GM23338 (cell line): ENCODE results near the gene RGS6. TPM values are rescaled to one million over a fixed set of nuclear protein-coding genes. Genes with fewer than 3 reads are reported as not detected.

Experiments
- ATAC-seq: fragments of 200-7000 bp; cut with Tn5 transposase; 3 replicates; pipeline ENCODE4 v1.9.1; 2020
- DNase-seq: peaks from one replicate; pipeline ENCODE4 v3.0.0-alpha.2; 2015; ENCODE audit warnings: low spot score
- H2AFZ ChIP-seq: fragments of 200-600 bp; sonication (generic); 2 replicates; pipeline ENCODE4 v1.8.0; 2016; ENCODE audit warnings: antibody characterized with exemption, mild to moderate bottlenecking, moderate library complexity
- H3F3A ChIP-seq: fragments of 200-600 bp; sonication (generic); replicated peaks from 2 replicates; pipeline ENCODE4 v1.8.0; 2017; ENCODE audit warnings: antibody characterized with exemption, mixed run types, low read depth
- H3K27ac ChIP-seq: fragments of 200-600 bp; sonication (generic); 2 replicates; pipeline ENCODE4 v1.6.1; 2016; ENCODE audit warnings: low read depth
- H3K27me3 ChIP-seq: fragments of 200-600 bp; sonication (generic); 2 replicates; pipeline ENCODE4 v1.8.0; 2016; ENCODE audit warnings: mild to moderate bottlenecking, mixed run types, moderate library complexity; ENCODE audit not compliant: insufficient read depth
- H3K36me3 ChIP-seq: fragments of 200-600 bp; sonication (generic); 2 replicates; pipeline ENCODE4 v1.8.0; 2016; ENCODE audit warnings: mild to moderate bottlenecking; ENCODE audit not compliant: insufficient read depth
- H3K4me1 ChIP-seq: fragments of 200-600 bp; sonication (generic); 2 replicates; pipeline ENCODE4 v1.8.0; 2016; ENCODE audit warnings: mild to moderate bottlenecking, moderate library complexity; ENCODE audit not compliant: insufficient read depth
- H3K4me2 ChIP-seq: fragments of 200-600 bp; sonication (generic); 2 replicates; pipeline ENCODE4 v1.7.1; 2017; ENCODE audit warnings: mixed run types
- H3K4me3 ChIP-seq: fragments of 200-600 bp; sonication (generic); 2 replicates; pipeline ENCODE4 v1.6.1; 2016; ENCODE audit warnings: mixed run types
- H3K79me2 ChIP-seq: fragments of 200-600 bp; sonication (generic); replicated peaks from 2 replicates; pipeline ENCODE4 v1.8.0; 2017; ENCODE audit warnings: mild to moderate bottlenecking; ENCODE audit not compliant: insufficient read depth
- H3K9me2 ChIP-seq: fragments of 200-600 bp; sonication (generic); 2 replicates; pipeline ENCODE4 v1.8.0; 2017; ENCODE audit not compliant: insufficient read depth
- H4K20me1 ChIP-seq: fragments of 200-600 bp; sonication (generic); replicated peaks from 2 replicates; pipeline ENCODE4 v1.8.0; 2017; ENCODE audit warnings: mild to moderate bottlenecking; ENCODE audit not compliant: insufficient read depth
- H3K27ac Mint-ChIP-seq: 2 replicates; pipeline ENCODE4 v1.8.0; 2020; ENCODE audit warnings: inconsistent platforms, mild to moderate bottlenecking, moderate library complexity, mixed read lengths
- H3K27me3 Mint-ChIP-seq: 3 replicates; pipeline ENCODE4 v1.8.0; 2022; ENCODE audit warnings: low read depth, mild to moderate bottlenecking, moderate library complexity, mixed read lengths, inconsistent platforms; ENCODE audit not compliant: insufficient read depth, poor library complexity
- H3K36me3 Mint-ChIP-seq: 3 replicates; pipeline ENCODE4 v1.8.0; 2021; ENCODE audit warnings: low read depth, mild to moderate bottlenecking, inconsistent platforms, moderate library complexity, mixed read lengths
- H3K4me1 Mint-ChIP-seq: 3 replicates; pipeline ENCODE4 v1.8.0; 2020; ENCODE audit warnings: mild to moderate bottlenecking, inconsistent platforms, mixed read lengths
- H3K4me3 Mint-ChIP-seq: 3 replicates; pipeline ENCODE4 v1.8.0; 2021; ENCODE audit warnings: moderate library complexity, mild to moderate bottlenecking, inconsistent platforms, mixed read lengths
- H3K9me3 Mint-ChIP-seq: 3 replicates; pipeline ENCODE4 v1.8.0; 2020; ENCODE audit warnings: moderate library complexity, mild to moderate bottlenecking, inconsistent platforms, mixed read lengths
- CREB1 ChIP-seq: fragments of 250-450 bp; sonication (Bioruptor Pico); IDR thresholded peaks from 2 replicates; pipeline ENCODE4 v1.5.0; 2020; ENCODE audit warnings: low read depth, mild to moderate bottlenecking, moderate library complexity
- EZH2 ChIP-seq: fragments of 200-600 bp; sonication (generic); IDR thresholded peaks from one replicate; pipeline ENCODE4 v1.8.0; 2017; ENCODE audit warnings: antibody characterized with exemption, mild to moderate bottlenecking, low read depth; ENCODE audit not compliant: unreplicated experiment
- EZH2phosphoT487 ChIP-seq: fragments of 200-600 bp; sonication (generic); IDR thresholded peaks from one replicate; pipeline ENCODE4 v1.8.1; 2018; ENCODE audit warnings: antibody characterized with exemption; ENCODE audit not compliant: unreplicated experiment
- JUNB ChIP-seq: IDR thresholded peaks from one replicate; pipeline ENCODE4 v1.6.1; 2016; ENCODE audit warnings: antibody characterized with exemption; ENCODE audit not compliant: unreplicated experiment
- NANOG ChIP-seq: IDR thresholded peaks from 2 replicates; pipeline ENCODE4 v1.6.1; 2016; ENCODE audit warnings: antibody characterized with exemption, borderline replicate concordance
- STAT1 ChIP-seq: IDR thresholded peaks from one replicate; pipeline ENCODE4 v1.6.1; 2016; ENCODE audit warnings: antibody characterized with exemption; ENCODE audit not compliant: unreplicated experiment
- ZNF114 ChIP-seq: fragments of 250-450 bp; sonication (Bioruptor Pico); IDR thresholded peaks from 2 replicates; pipeline ENCODE4 v1.5.0; 2020; ENCODE audit warnings: mild to moderate bottlenecking, moderate library complexity
- ZNF331 ChIP-seq: fragments of 250-450 bp; sonication (Bioruptor Pico); IDR thresholded peaks from 2 replicates; pipeline ENCODE4 v1.5.0; 2020; ENCODE audit warnings: low read depth, mild to moderate bottlenecking, moderate library complexity
- polyA plus RNA-seq: library from polyadenylated mRNA; unstranded; fragments of >200 nt; fragmentation: Nextera tagmentation; extraction: Ambion mirVana; gene quantifications from 2 replicates; pipeline ENCODE4 v1.2.1, GENCODE V29; 2016
- total RNA-seq: library from RNA; depleted of rRNA; stranded (reverse); fragments of >200 nt; shearing (Covaris generic); gene quantifications from 2 replicates; pipeline ENCODE4 v1.2.3, GENCODE V29; 2014
- TF ChIP-seq, protein P1 (sequence below): fragments of 250-450 bp; sonication (Bioruptor Pico); IDR thresholded peaks from 2 replicates; pipeline ENCODE4 v1.5.0; 2020; ENCODE audit warnings: mild to moderate bottlenecking, moderate library complexity
- TF ChIP-seq, protein P2 (sequence below), 2 experiments: fragments of 200-600 bp in 1 of 2; sonication (generic) in 1 of 2; conservative IDR thresholded peaks; 2 replicates each; pipeline versions ENCODE4 v1.5.1 to v1.6.1; 2016 to 2017; ENCODE audit warnings: antibody characterized with exemption in 2 of 2, low read depth in 2 of 2, mild to moderate bottlenecking in 2 of 2, moderate library complexity in 1 of 2
- TF ChIP-seq, protein P3 (sequence below): IDR thresholded peaks from one replicate; pipeline ENCODE4 v1.6.1; 2018; ENCODE audit warnings: antibody characterized with exemption; ENCODE audit not compliant: unreplicated experiment
- TF ChIP-seq, protein P4 (sequence below): IDR thresholded peaks from 2 replicates; pipeline ENCODE4 v1.6.1; 2016; ENCODE audit warnings: antibody characterized with exemption

The RGS6 gene
- total and polyA plus RNA-seq, 2 experiments from 2014 or later = 0.66 to 0.83 TPM

DNA sequence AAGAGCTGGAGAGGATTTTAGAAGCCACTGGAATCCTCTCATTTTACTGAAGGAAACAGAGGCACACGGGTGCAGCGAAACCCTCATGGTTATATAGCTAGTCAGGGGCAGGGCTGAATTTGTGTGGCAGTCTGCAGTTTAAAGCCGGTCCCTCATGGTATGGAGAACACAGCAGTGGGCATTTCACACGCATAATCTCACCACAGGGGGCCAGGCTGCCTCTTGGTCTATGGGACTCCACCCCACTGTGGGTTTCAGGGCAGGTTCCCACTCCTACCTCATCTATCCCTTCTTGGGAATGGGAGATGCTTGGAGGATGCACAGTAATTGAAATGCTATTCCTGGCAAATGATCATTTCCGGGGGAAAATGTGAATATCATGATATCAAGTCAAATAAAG lies 400.6 kb downstream of the RGS6 start (continued):
- TF ChIP-seq, protein P1, sequence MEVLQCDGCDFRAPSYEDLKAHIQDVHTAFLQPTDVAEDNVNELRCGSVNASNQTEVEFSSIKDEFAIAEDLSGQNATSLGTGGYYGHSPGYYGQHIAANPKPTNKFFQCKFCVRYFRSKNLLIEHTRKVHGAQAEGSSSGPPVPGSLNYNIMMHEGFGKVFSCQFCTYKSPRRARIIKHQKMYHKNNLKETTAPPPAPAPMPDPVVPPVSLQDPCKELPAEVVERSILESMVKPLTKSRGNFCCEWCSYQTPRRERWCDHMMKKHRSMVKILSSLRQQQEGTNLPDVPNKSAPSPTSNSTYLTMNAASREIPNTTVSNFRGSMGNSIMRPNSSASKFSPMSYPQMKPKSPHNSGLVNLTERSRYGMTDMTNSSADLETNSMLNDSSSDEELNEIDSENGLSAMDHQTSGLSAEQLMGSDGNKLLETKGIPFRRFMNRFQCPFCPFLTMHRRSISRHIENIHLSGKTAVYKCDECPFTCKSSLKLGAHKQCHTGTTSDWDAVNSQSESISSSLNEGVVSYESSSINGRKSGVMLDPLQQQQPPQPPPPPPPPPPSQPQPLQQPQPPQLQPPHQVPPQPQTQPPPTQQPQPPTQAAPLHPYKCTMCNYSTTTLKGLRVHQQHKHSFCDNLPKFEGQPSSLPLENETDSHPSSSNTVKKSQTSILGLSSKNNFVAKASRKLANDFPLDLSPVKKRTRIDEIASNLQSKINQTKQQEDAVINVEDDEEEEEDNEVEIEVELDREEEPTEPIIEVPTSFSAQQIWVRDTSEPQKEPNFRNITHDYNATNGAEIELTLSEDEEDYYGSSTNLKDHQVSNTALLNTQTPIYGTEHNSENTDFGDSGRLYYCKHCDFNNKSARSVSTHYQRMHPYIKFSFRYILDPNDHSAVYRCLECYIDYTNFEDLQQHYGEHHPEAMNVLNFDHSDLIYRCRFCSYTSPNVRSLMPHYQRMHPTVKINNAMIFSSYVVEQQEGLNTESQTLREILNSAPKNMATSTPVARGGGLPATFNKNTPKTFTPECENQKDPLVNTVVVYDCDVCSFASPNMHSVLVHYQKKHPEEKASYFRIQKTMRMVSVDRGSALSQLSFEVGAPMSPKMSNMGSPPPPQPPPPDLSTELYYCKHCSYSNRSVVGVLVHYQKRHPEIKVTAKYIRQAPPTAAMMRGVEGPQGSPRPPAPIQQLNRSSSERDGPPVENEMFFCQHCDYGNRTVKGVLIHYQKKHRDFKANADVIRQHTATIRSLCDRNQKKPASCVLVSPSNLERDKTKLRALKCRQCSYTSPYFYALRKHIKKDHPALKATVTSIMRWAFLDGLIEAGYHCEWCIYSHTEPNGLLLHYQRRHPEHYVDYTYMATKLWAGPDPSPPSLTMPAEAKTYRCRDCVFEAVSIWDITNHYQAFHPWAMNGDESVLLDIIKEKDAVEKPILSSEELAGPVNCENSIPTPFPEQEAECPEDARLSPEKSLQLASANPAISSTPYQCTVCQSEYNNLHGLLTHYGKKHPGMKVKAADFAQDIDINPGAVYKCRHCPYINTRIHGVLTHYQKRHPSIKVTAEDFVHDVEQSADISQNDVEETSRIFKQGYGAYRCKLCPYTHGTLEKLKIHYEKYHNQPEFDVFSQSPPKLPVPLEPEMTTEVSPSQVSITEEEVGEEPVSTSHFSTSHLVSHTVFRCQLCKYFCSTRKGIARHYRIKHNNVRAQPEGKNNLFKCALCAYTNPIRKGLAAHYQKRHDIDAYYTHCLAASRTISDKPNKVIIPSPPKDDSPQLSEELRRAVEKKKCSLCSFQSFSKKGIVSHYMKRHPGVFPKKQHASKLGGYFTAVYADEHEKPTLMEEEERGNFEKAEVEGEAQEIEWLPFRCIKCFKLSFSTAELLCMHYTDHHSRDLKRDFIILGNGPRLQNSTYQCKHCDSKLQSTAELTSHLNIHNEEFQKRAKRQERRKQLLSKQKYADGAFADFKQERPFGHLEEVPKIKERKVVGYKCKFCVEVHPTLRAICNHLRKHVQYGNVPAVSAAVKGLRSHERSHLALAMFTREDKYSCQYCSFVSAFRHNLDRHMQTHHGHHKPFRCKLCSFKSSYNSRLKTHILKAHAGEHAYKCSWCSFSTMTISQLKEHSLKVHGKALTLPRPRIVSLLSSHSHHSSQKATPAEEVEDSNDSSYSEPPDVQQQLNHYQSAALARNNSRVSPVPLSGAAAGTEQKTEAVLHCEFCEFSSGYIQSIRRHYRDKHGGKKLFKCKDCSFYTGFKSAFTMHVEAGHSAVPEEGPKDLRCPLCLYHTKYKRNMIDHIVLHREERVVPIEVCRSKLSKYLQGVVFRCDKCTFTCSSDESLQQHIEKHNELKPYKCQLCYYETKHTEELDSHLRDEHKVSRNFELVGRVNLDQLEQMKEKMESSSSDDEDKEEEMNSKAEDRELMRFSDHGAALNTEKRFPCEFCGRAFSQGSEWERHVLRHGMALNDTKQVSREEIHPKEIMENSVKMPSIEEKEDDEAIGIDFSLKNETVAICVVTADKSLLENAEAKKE = no peak
- TF ChIP-seq NANOG = no peak

DNA sequence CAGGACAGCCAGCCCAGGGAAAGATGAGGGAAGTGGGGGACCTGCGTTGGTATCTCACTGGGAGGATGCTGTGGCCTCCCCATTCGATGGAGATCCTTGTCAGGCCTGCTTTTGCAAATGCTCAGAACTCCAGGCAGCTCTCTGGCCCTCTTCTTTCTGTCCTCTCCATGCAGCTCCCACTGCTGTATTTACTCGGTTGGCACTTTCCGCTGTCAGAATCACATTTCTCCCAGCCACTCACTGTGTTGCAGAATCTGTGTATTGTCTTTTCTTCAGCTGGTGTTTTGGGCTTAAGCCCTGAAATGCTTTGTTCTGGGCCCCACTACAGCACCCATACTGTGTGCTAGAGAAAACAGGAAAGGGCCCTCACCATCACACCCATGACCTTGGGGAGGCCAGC lies 401.1 kb downstream of the RGS6 start:
- ATAC-seq = peak; percentile 45
- Mint-ChIP-seq H3K4me3 (no peak overlapping the region), H3K27ac (no peak overlapping the region)
- TF ChIP-seq EZH2phosphoT487 (no peak), STAT1 (no peak), EZH2 (no peak), JUNB (no peak), CREB1 (CRISPR knock-in tag) (no peak), ZNF331 (CRISPR knock-in tag) (no peak), NANOG (no peak), ZNF114 (CRISPR knock-in tag) (no peak)
- TF ChIP-seq, protein P2, sequence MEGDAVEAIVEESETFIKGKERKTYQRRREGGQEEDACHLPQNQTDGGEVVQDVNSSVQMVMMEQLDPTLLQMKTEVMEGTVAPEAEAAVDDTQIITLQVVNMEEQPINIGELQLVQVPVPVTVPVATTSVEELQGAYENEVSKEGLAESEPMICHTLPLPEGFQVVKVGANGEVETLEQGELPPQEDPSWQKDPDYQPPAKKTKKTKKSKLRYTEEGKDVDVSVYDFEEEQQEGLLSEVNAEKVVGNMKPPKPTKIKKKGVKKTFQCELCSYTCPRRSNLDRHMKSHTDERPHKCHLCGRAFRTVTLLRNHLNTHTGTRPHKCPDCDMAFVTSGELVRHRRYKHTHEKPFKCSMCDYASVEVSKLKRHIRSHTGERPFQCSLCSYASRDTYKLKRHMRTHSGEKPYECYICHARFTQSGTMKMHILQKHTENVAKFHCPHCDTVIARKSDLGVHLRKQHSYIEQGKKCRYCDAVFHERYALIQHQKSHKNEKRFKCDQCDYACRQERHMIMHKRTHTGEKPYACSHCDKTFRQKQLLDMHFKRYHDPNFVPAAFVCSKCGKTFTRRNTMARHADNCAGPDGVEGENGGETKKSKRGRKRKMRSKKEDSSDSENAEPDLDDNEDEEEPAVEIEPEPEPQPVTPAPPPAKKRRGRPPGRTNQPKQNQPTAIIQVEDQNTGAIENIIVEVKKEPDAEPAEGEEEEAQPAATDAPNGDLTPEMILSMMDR (conservative IDR thresholded peaks at IDR 0.05; ENCODE audit: low read depth in 2 of 2) = no peak
- TF ChIP-seq, protein P3, sequence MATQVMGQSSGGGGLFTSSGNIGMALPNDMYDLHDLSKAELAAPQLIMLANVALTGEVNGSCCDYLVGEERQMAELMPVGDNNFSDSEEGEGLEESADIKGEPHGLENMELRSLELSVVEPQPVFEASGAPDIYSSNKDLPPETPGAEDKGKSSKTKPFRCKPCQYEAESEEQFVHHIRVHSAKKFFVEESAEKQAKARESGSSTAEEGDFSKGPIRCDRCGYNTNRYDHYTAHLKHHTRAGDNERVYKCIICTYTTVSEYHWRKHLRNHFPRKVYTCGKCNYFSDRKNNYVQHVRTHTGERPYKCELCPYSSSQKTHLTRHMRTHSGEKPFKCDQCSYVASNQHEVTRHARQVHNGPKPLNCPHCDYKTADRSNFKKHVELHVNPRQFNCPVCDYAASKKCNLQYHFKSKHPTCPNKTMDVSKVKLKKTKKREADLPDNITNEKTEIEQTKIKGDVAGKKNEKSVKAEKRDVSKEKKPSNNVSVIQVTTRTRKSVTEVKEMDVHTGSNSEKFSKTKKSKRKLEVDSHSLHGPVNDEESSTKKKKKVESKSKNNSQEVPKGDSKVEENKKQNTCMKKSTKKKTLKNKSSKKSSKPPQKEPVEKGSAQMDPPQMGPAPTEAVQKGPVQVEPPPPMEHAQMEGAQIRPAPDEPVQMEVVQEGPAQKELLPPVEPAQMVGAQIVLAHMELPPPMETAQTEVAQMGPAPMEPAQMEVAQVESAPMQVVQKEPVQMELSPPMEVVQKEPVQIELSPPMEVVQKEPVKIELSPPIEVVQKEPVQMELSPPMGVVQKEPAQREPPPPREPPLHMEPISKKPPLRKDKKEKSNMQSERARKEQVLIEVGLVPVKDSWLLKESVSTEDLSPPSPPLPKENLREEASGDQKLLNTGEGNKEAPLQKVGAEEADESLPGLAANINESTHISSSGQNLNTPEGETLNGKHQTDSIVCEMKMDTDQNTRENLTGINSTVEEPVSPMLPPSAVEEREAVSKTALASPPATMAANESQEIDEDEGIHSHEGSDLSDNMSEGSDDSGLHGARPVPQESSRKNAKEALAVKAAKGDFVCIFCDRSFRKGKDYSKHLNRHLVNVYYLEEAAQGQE = no peak
- TF ChIP-seq, protein P4, sequence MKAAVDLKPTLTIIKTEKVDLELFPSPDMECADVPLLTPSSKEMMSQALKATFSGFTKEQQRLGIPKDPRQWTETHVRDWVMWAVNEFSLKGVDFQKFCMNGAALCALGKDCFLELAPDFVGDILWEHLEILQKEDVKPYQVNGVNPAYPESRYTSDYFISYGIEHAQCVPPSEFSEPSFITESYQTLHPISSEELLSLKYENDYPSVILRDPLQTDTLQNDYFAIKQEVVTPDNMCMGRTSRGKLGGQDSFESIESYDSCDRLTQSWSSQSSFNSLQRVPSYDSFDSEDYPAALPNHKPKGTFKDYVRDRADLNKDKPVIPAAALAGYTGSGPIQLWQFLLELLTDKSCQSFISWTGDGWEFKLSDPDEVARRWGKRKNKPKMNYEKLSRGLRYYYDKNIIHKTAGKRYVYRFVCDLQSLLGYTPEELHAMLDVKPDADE = no peak

More for the DNA sequence above, 401.1 kb downstream of the RGS6 start:
- Mint-ChIP-seq H3K4me1 (peaks cover 28% of the 10 kb centered on the region), H3K36me3 (0 out of 3 replicates have a peak, but pooled peaks cover 6% of the 10 kb centered on the region), H3K27me3 (peaks cover 6% of the 10 kb centered on the region), H3K9me3 (peaks cover 5% of the 10 kb centered on the region; the same call in 2 of the 3 replicates)
- Histone ChIP-seq H3K4me1 (no peaks in the 10 kb centered on the region), H3K4me2 (no peak overlapping the region), H3K79me2 (no peaks in the 10 kb centered on the region), H2AFZ (no peak overlapping the region), H3F3A (no peaks in the 10 kb centered on the region), H3K27ac (no peak overlapping the region), H4K20me1 (no peaks in the 10 kb centered on the region), H3K9me2 (peaks cover 15% of the 10 kb centered on the region), H3K27me3 (no peaks in the 10 kb centered on the region), H3K4me3 (no peak overlapping the region), H3K36me3 (no peaks in the 10 kb centered on the region)
- DNase-seq = no peak
